GM19193 (cell line): ENCODE measurements around the gene ARHGAP20.

Experiments used
- POLR2A ChIP-seq: IDR thresholded peaks from 4 replicates; pipeline ENCODE4 v1.6.1; 2011; ENCODE audit not compliant: insufficient read depth, insufficient read length; ENCODE audit errors: extremely low read depth

The ARHGAP20 gene

DNA sequence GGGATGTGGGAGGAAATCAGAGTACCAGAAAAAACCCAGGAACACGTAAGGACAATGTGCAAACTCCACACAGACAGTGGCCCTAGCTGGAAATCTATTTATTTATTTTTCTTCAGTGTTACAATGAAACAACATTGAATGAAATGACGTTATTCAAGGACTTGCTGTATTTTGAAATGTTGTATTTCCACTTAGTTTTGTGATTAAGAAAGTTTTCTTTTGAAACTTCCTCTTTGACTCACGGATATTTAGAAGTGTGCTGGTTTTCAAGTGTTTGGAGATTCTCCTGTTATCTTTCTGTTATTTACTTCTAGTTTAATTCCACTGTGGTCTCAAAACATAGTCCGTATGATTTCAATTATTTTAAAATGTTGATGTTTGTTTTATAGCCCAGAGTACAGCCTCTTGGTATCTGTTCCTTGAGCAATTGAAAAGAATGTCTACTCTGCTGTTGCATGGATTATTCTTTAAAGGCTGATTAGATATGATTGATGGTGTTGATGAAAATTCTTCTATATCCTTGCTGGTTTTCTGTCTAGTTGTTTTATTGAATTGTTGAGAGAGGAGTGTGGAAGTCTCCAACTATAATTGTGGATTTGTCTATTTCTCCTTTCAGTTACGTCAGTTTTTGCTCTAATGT is 141.0 kb downstream of the ARHGAP20 start:
- no peak for TF ChIP-seq POLR2A

DNA sequence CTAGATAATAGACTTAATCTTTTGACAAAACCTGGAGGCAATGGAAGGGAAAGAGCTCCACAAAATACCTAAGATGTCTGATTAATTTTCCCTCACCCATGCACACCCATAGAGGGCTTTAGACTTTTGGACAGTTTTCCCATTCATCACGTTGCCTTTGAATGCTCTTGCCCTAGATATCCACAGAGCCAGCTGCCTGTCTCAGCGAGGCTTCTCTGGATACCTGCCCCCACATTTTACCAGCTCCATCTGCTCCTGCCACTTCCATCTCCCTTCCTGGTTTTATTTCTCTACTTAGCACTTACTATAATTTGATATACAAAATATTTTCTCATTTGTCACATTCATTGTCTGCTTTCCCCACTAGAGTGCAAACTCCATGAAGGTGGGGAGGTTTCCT is 145.7 kb downstream of the ARHGAP20 start:
- no peak for TF ChIP-seq POLR2A

DNA sequence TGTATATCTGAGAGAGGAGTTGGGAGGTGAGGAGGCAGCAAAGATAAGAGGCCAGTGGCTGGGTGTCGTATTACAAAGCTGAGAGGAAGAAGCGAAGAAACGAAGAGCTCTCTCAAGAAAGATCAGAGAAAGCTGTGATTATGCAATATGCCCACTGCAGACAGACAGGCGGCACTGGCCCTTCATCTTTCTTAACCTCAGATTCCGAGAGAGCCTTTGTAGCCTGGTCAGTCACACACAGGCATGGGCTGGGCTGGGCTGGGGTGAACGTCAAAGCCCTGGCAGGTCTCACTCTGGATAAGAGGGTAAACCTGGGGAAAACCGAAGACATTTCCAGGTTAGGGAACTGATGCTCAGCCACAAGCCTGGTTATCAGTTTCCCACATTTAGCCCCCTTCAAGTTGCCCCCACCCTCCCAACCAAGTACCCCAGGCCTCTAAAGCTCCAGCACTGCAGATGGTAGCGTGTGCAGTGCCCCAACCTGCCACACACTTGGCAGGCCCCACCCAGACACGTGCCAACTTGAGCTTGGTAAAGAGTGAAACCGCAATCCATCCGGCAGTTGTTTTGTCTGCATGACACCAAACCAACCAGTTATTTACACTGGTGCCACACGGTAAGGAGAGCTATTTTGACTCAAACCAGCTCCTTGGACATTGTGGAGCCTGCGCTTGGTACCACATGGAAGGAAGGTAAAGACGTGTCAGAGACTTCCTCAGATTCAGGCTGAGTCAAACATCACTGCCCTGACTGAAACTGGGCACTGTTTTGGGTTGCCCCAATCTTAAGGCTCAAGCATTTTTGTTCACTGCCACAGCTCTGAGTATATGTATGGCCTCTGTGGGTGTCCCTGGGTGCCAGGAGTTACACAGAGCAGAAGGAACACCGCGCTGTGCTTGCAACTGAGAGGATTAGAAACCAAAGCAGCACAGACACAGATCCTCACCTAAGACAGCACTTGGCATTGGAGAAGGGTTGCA is 146.6 kb downstream of the ARHGAP20 start:
- no peak for TF ChIP-seq POLR2A

DNA sequence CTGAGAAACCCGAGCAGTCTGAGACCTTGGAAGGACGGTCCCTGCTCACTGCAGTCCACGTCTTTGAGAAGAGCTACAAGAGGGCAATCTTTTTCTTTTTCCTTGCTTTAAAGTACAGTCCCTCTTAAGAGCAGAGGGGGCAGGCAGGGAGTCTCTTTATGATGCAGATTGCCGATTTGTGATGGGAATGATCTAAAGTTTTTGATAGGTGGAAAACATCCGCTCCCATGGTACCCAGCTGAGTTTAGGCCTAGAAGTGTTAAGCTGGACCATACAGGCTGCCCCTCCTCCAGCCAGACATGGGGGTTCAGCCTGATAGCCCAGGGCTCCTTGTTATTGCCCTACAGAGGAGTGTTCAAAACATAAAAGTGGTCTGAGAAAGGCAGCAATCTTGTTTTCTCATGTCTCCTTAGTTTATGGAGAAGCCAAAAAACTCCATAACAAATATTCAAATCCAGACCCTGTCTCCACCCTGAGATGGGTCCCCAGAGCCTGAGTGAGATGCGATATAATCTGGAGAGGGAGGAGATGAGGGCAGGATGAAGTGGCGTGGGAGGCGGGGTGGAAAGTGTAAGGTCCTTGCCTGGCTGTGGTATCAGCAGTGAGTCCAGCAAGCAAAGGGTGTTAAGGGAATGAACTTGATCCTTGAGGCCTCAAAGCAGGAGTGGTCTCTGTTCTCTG is 147.4 kb downstream of the ARHGAP20 start:
- TF ChIP-seq POLR2A: no peak

DNA sequence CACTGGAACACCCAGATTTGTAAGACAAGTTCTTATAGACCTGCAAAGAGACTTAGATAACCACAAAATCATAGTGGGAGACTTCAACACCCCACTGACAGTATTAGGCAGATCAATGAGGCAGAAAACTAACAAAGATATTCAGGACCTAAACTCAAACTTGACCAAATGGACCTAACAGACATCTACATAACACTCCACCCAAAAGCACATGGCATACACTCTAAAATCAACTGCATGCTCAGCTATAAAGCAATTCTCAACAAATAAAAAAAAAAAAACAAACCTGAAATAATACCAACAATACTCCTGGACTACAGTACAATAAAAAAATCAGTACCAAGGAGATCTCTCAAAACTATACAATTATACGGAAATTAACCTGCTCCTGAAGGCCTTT is 167.5 kb downstream of the ARHGAP20 start:
- no peak for TF ChIP-seq POLR2A

DNA sequence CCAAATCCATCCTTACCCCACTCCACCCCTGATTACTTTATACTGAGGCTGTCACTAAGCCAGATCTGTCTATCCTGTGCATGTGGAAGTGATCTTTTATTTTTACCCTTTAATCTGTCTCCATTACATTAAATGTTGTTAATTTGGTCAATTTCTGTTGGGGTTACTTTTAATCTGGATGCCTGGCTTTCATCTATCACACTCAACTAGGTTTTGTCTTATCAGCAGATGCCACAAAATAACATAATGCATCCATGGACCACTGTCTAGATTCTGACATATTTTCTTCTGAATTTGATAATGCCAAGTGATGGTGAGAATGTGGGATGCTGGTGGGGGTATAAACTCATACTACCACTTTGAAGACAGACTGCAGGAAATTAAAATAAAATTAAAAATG is 174.1 kb downstream of the ARHGAP20 start:
- no peak for TF ChIP-seq POLR2A

DNA sequence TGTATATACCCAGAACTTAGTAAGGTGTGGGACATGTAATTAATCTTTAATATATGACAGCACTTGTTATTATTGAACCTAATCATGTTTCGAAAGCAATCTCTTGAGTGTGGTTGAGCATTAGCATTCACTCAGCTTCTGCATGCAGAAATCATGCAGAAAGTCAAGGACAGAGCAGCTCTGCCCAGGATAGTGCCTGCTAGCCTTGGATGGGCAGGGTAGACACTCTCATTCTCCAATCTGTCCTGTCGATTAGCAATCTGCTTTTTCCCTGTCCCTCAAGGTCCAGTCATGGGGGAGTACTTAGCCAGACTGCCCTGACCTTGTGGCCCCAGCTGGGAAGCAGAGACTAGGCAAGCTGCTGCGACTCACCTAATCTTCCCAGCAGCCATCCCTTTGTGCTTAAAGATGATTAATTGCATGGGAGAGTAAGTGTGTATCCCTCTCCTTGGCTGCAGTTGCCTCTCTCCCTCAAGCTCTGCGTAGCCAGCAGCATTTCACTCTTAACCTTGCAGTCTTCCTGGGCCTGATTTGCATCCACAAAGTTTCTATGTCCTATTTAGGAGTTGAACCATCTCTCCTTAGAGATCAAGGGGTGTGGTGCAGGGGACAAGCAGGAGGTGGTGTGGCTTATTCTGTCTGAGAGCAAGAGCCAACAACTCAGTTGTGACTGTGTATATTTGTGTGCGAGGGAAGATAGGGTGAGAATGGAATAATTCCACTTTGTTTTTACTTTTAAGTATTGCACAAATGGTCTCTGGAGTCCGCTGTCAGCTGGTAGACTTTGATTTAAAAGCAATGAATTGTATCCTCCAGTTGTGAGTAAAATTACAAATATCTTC is 181.1 kb downstream of the ARHGAP20 start:
- no peak for TF ChIP-seq POLR2A

DNA sequence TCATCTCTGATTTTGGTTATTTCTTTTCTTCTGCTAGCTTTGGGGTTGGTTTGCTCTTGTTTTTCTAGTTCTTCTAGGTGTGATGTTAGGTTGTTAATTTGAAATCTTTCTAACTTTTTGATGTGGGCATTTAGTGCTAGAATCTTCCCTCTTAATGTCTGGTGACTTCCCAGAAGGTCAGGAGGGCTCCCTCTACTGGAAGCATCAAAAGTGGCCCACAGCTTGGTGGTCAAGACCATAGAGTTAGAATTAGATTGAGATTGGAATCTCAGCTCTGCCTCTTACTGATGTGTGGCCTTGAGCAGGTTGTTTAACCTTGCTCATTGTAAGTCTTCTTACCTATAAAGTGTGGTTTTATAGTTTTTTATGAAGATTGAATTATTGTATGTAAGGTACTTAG is 183.2 kb downstream of the ARHGAP20 start:
- no peak for TF ChIP-seq POLR2A

DNA sequence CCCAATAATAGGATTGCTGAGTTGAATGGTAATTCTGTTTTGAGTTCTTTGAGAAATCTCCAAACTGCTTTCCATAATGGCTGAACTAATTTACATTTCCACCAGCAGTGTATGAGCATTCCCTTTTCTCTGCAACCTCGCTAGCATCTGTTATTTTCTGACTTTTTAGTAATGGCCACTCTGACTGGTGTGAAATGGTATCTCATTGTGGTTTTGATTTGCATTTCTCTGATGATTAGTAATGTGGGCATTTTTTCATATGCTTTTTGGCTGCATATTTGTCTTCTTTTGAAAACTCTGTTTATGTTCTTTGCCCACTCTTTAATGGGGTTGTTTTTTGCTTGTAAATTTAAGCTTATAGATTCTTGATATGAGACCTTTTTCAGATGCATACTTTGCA is 185.1 kb downstream of the ARHGAP20 start:
- TF ChIP-seq POLR2A: no peak
